IPS-15b (cell line): ENCODE data around the gene RDH5.

Source experiments
- H3K27me3 ChIP-seq: one replicate; pipeline ENCODE4 v1.6.1; 2013; ENCODE audit warnings: low read length; ENCODE audit not compliant: control insufficient read depth, insufficient read depth
- H3K36me3 ChIP-seq: one replicate; pipeline ENCODE4 v1.6.1; 2013; ENCODE audit warnings: low read length; ENCODE audit not compliant: control insufficient read depth, insufficient read depth
- H3K4me1 ChIP-seq: one replicate; pipeline ENCODE4 v1.6.1; 2013; ENCODE audit warnings: mild to moderate bottlenecking, low read length; ENCODE audit not compliant: control insufficient read depth, insufficient read depth
- H3K4me3 ChIP-seq: one replicate; pipeline ENCODE4 v1.5.1; 2013; ENCODE audit warnings: low read depth, low read length
- H3K9ac ChIP-seq: one replicate; pipeline ENCODE4 v1.6.1; 2013; ENCODE audit warnings: low read depth, mild to moderate bottlenecking, low read length
- H3K9me3 ChIP-seq: one replicate; pipeline ENCODE4 v1.6.1; 2013; ENCODE audit warnings: mild to moderate bottlenecking, low read length; ENCODE audit not compliant: control insufficient read depth, insufficient read depth

RDH5 gene

DNA sequence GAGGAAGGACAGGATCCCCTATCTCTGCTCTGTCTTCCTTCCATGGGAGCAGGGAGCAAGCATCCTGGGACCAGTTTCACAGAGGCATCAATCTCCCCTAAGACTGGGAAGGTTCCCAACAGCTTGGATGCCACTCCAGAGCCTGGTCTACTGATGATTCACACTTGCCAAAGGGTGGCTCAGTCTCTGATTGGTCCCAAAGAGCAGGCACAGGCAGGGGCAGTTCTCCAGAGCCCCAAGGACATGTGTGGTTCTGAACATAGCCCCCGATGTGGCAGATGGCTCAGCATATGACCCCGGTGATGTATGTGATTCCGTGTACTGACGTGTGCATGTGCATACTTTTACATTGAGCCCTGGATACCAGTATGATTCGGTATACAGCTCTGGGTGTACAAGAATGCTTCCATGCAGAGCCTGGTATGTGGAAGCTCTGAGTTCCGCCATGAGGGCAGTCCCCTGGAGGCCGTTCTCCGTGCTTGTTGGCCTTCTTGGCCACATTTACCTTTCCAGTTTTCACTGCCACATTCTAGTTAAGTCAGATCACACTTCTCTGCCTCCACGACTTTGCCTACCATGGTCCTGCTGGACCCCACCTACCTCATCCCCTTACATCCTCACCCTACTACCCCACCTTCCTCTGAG, 33.7 kb upstream of the RDH5 start:
- Histone ChIP-seq H3K9me3 (no peaks in the 10 kb centered on the region), H3K4me3 (no peak overlapping the region), H3K36me3 (peaks cover 13% of the 10 kb centered on the region), H3K27me3 (no peaks in the 10 kb centered on the region), H3K9ac (no peak overlapping the region), H3K4me1 (no peaks in the 10 kb centered on the region)

DNA sequence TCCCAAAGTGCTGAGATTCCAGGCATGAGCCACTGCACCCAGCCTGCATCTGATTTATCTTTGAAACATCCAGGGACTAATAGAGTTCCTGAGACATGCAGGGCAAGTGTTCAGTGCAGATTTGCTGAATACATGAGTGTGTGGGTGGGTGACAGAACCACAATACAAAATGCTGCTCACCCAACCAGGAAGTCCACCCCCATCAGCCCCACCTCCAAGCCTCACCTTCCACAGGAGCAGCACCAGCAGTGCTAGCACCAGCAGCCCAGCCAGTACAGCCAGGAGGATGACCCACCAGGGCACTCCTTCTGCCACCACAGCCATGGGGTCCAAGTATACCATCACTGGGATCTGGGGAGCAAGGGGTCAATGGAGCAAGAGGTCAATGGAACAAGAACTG, 32.4 kb upstream of the RDH5 start:
- H3K27me3 ChIP-seq = no peaks in the 10 kb centered on the region
- H3K9me3 ChIP-seq = no peaks in the 10 kb centered on the region
- no peak overlapping the region for H3K4me3 ChIP-seq
- no peaks in the 10 kb centered on the region for H3K4me1 ChIP-seq
- H3K36me3 ChIP-seq = peaks cover 17% of the 10 kb centered on the region
- no peak overlapping the region for H3K9ac ChIP-seq

DNA sequence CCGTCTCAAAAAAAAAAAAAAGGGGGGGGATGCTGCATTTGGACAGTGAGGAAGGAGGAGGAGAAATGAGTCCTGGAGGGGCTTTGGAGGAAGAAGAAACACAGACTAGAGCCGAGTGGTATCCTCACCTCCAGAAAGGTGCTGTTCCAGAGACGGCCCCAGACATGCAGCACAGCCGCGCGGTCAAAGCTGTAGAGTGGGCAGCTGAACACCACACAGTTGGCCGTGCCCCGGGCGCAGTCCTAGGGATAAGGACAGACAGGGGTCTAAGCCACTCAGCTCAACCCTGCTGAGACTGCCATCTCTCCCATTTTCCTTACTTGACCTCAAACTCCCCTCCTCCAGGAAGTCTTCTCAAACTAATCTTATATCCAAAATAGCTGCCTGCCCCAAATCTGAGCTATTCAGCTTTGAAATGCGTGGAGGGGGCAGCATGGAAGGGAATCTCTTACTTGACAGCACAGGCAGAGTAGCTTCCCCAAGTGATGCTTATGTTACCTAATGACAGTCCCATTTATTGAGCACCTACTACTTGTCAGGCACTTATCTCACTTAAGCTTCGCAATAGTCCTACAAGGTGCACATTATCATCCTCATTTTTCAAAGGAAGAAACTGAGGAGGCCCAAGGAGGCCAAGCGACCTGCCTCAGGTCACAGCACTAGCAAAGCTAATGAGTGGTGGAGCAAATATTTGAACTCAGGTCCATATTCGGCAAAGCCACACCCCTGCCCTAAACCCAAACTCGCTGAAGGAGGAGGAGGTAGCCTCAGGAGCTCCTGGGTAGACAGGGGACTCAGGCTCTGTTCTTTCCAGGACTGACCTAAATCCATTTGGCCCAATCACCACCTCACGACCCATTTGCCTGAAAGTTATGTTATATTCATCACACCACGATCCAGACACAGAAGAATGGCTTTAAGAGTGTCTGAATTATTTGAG, 31.2 kb upstream of the RDH5 start:
- no peak overlapping the region for H3K4me3 ChIP-seq
- H3K27me3 ChIP-seq = no peaks in the 10 kb centered on the region
- H3K36me3 ChIP-seq = peaks cover 24% of the 10 kb centered on the region
- H3K9ac ChIP-seq = no peak overlapping the region
- H3K9me3 ChIP-seq = no peaks in the 10 kb centered on the region
- no peaks in the 10 kb centered on the region for H3K4me1 ChIP-seq

DNA sequence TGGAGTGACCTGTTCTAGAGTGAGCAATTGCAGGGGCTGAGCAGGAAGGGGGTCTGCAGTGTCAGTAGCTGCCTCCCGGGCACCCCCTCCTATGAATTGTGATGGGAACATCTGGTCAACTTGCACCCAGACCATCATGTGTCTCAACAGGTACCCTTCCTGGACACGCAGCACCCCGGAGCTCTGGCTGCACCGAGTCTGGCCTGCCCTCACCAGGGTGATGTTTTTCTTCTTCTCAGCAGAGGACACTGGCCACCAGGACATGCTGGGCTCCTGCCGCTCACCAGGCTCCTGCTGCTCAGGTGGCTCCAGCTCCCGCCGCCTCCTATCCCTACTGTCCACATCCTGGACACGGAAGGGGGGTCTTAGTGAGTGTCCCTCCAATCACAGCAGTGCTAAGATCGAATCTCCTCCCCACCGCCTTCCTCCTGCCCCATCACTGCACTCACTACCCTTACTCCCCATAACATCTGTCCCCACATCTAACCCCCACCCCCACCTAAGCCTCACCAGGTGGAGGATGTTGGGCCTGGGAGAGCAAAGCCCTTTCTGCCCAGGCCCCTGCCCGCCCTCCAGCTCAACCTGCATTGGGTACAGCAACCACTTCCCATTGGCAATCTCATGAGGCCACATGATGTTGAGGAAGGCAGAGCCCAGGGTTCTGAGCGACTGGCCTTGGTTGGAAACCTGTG, 27.4 kb upstream of the RDH5 start:
- no peaks in the 10 kb centered on the region for H3K27me3 ChIP-seq
- no peaks in the 10 kb centered on the region for H3K9me3 ChIP-seq
- no peak overlapping the region for H3K4me3 ChIP-seq
- H3K4me1 ChIP-seq = no peaks in the 10 kb centered on the region
- H3K9ac ChIP-seq = no peak overlapping the region
- peaks cover 32% of the 10 kb centered on the region for H3K36me3 ChIP-seq

DNA sequence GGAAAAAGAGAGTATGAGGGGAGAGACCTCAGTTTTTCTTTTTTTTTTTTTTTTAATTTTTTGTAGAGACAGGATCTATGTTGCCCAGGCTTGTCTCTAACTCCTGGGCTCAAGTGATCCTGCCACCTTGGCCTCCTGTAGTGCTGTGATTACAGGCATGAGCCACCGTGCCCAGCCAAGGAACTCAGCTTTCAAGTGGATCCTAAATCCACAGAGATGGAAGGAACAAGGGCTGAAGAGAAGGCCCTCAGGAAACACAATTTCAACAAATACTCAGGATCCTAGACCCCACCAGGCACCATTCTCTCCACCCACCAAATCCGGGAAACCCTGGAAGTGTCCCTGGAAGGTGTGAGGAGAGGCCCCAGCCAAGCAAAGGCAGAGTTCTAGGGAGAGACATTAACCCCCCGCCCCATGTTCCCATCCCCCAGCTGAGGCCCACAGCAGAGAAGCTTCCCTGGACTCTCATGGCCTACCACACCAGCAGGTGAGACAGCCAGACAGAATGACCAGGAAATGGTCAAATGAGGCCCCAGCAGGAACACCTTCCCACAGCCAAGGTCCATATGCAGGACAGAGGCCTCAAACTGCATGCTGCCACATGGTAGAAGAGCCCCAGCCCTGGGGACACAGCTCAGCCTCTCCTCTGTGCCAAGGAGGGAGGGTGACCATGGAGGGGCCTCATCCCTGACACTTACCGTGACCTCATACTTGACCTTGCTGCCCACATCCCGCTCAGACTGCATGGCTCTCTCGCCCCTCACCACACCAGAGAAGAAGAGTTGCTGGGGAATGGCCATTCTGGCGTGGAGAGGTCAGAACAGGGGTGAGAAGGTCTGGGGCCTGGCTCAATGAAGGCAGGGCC, 26.6 kb upstream of the RDH5 start:
- no peaks in the 10 kb centered on the region for H3K27me3 ChIP-seq

DNA sequence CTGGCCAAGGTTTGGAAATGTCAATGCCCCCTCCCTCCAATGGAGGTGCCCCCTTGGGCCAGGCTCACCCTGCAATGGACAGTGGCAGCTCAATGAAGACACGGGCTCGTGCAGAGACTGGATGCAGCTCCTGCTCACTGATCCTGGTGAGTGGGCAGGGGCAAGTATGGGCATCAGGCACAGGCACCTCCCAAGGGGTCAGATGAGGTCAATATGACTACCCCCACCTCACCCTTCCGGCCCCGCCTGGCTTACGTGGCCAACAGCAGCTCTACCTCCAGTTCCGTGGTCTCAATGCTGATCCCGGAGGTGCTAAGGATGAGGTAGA, 26.0 kb upstream of the RDH5 start:
- H3K27me3 ChIP-seq = no peaks in the 10 kb centered on the region
- peaks cover 27% of the 10 kb centered on the region for H3K36me3 ChIP-seq
- H3K4me1 ChIP-seq = no peaks in the 10 kb centered on the region
- no peak overlapping the region for H3K9ac ChIP-seq
- H3K9me3 ChIP-seq = no peaks in the 10 kb centered on the region
- no peak overlapping the region for H3K4me3 ChIP-seq

More for the DNA sequence above, 26.6 kb upstream of the RDH5 start:
- no peaks in the 10 kb centered on the region for H3K4me1 ChIP-seq
- peaks cover 29% of the 10 kb centered on the region for H3K36me3 ChIP-seq
- no peaks in the 10 kb centered on the region for H3K9me3 ChIP-seq
- H3K9ac ChIP-seq = no peak overlapping the region
- H3K4me3 ChIP-seq = no peak overlapping the region

DNA sequence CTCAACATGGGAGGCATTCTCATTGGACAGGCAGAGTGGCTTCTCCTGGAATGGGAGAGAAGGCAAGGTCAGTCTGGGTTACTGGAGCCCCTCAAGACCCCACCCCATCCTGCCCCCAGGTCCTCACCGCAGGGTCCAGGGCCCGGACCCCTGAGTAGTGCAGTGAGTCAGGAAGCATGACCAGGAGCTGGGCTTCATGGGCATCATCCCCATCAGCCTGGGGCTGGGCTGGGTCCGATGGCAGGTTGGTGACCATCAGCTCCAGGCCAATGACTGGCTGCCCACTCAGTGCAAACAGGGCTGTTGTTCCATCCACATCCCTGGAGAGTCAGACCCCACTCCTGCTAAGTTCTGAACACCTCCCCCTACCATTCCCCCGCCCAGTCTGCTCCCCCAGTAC, 25.5 kb upstream of the RDH5 start:
- no peaks in the 10 kb centered on the region for H3K4me1 ChIP-seq
- no peaks in the 10 kb centered on the region for H3K27me3 ChIP-seq
- H3K9ac ChIP-seq = no peak overlapping the region
- H3K9me3 ChIP-seq = no peaks in the 10 kb centered on the region
- peaks cover 27% of the 10 kb centered on the region for H3K36me3 ChIP-seq
- no peak overlapping the region for H3K4me3 ChIP-seq

DNA sequence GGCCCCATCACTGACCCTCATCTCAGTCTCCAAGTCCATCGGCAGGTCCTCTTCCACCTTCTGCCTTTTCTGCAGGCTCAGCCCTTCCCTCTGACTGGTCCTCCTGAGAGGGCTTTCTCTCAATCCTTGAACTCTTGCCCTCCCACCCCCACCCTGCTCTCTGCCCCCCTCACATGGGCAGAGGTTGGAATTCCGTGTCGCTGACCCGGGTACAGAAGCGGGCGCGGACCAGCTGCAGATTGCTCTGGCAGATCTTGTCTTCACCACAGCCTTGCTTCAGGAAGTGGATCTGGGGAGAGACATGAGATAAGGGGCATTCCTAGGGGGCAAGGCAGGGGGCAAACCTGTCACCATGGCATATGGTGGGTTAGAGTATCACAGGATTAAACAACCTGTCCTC, 24.8 kb upstream of the RDH5 start:
- no peaks in the 10 kb centered on the region for H3K4me1 ChIP-seq
- H3K27me3 ChIP-seq = no peaks in the 10 kb centered on the region
- no peak overlapping the region for H3K9ac ChIP-seq
- H3K9me3 ChIP-seq = no peaks in the 10 kb centered on the region
- peaks cover 29% of the 10 kb centered on the region for H3K36me3 ChIP-seq
- H3K4me3 ChIP-seq = no peak overlapping the region

DNA sequence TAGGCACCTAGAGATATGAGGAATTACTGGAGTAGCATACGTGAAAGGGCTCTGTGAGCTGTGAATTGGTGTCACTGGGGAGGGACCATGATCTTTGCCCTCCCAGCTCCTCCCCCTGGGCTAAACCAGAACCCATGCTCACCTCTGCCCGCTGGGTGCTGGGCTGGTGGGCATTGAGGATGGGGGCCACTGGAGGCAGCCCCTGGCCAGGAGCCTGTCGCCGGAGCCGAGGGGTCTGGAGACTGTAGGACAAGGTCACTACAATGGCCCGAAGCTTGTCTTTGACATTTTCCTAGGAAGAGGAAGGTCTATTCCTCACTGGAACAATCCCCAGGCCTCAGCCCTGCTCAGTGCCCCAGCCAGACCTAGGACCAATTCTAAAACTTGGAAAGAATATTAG, 24.1 kb upstream of the RDH5 start:
- Histone ChIP-seq H3K27me3 (no peaks in the 10 kb centered on the region), H3K36me3 (peaks cover 29% of the 10 kb centered on the region), H3K4me1 (no peaks in the 10 kb centered on the region), H3K9ac (no peak overlapping the region), H3K9me3 (no peaks in the 10 kb centered on the region), H3K4me3 (no peak overlapping the region)

DNA sequence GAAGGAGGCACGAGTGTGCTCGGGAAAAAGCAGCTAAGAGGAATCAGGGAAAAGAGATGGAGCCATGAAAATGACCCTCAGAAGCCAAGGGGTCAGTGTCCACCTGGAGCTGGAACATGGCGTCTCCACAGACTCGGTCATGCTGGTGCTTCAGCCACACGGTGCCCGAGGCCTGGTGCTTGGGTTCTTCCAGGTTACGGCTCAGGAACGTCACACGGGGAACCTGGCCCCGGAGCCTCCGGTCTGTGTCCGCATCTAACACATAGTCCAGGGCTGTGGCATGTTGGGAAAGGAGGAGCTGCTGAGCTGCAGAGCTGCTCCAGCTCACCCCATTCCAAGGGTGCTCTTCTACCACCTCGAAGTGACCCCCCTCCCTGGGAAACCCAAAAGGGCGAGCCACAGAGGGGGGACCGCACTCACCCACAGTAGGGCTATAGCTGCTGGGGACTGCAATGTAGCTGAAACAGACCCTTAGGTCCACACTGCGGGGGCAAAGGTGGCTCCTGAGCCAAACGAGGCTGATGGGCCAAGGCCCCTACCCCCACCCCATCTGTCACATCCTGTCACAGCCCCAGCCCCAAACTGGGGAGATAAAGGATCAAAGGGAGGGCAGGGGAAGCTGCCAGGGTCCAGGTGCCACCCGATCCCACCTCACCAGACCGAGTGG, 23.3 kb upstream of the RDH5 start:
- H3K4me3 ChIP-seq = no peak overlapping the region

DNA sequence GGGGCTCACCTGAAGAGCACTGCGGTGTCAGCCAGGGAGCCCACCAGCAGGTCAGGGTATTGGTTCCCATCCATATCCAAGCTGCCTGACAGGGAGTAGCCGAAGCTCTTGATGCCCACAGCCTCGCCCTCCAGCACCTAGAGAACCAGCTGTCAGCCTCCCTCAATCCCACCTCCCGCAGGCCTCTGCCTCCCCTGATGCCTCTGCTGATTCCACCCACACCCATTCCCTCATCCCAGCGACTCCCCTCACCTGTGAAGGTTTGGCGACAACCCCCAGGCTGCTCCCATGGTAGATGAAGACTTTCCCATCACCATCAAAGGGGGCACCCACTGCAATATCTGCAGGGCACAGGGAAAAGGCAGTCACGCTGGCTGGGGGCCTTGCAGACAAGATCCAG, 22.5 kb upstream of the RDH5 start:
- Histone ChIP-seq H3K4me1 (no peaks in the 10 kb centered on the region), H3K9ac (no peak overlapping the region), H3K36me3 (peaks cover 26% of the 10 kb centered on the region), H3K27me3 (no peaks in the 10 kb centered on the region), H3K4me3 (no peak overlapping the region), H3K9me3 (no peaks in the 10 kb centered on the region)

More for the DNA sequence above, 23.3 kb upstream of the RDH5 start:
- Histone ChIP-seq H3K9ac (no peak overlapping the region), H3K36me3 (peaks cover 29% of the 10 kb centered on the region), H3K9me3 (no peaks in the 10 kb centered on the region), H3K27me3 (no peaks in the 10 kb centered on the region), H3K4me1 (no peaks in the 10 kb centered on the region)
